Mucosa of descending colon (tissue), 3 donors: ENCODE measurements around the gene ZNF335. TPM values are rescaled to one million over a fixed set of nuclear protein-coding genes. Genes with fewer than 3 reads are reported as not detected.

ENCODE experiments used
- ATAC-seq: fragments of 200-7000 bp; cut with Tn5 transposase; one replicate; pipeline ENCODE4 v1.9.1; 2020; ENCODE audit warnings: mild to moderate bottlenecking, moderate library complexity
- DNase-seq, 3 donors: peaks; one replicate each; pipeline ENCODE4 v3.0.0-alpha.2; 2020
- H3K36me3 ChIP-seq: fragments of 200-600 bp; one replicate; pipeline ENCODE4 v1.8.0; 2021; ENCODE audit warnings: low read depth, mild to moderate bottlenecking
- H3K4me1 ChIP-seq: fragments of 200-600 bp; one replicate; pipeline ENCODE4 v1.8.0; 2021; ENCODE audit warnings: low read depth, mild to moderate bottlenecking
- H3K4me3 ChIP-seq: fragments of 200-600 bp; one replicate; pipeline ENCODE4 v1.8.0; 2021; ENCODE audit warnings: mild to moderate bottlenecking
- H3K9me3 ChIP-seq: fragments of 200-600 bp; one replicate; pipeline ENCODE4 v1.8.0; 2021; ENCODE audit warnings: mild to moderate bottlenecking
- intact Hi-C, 2 donors: fragments of 100-400 bp; cut with DNase I in 1 of 2; cut with micrococcal nuclease in 1 of 2; formaldehyde crosslinking; loops; one replicate each; pipeline versions ENCODE4 v1.11.0 to v1.11.1; 2022; cut with DNase I, micrococcal nuclease
- total RNA-seq, 3 donors: library from RNA; stranded (reverse); fragmentation: NEBNext Ultra II Directional in 2 of 3; extraction: Animal tissue kit (Norgen Biotek cat#: 25700) in 2 of 3; gene quantifications; one replicate each; pipeline versions ENCODE4 v1.2.1 to v1.2.4, GENCODE V29; 2021 to 2023
- TF ChIP-seq, protein P1 (sequence below): fragments of 200-600 bp; IDR thresholded peaks from one replicate; pipeline ENCODE4 v1.8.0; 2022; ENCODE audit warnings: antibody characterized with exemption, mild to moderate bottlenecking
- donor health status: DM: no; HTN: no; CAD: no; lungs with moderate emphysema.
- donor health status: DM: no; HTN: no; CAD: no.
- donor health status: DM: no; HTN: yes; CAD: no.

ZNF335 gene
- total RNA-seq, 3 donors from 2014 or later: 19.1 to 22.7 (median 20.1) TPM

DNA sequence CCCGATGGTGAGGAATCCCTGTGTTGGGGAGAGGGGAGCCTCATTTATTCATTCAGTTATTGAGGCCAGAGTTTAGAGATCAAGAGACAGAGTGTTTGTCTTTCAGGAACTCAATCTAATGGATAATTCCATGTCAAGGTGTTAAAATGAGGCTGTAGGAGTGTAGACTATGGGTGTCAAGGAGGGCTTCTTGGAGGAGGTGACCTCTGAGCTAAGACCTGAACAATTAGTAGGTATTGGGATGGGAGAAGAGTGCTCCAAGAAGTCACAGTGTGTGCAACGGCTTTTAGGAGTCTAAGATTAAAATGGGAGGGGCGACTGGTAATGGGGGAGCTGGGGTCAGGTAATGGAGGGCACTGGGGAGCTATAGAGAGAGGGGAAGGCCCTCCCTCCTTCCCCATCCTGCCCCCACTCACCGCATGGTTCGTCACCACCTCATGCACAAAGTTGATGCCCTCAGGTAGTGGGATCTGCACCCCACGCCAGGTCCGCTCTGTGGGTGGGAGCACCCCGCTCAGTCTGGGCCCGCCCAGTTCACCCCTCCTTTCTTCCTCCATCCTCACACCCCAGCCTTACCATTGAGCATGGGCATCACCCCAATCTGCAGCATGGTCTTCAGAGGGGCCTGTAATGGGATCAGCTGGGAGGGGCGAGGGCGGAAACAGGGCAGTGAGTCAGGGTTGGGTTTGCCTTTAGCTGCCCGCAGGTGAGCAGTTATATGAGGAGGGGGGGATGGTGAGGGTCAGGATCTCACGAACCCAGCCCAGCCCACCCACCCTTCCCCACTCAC is 72.8 kb downstream of the ZNF335 start:
- H3K36me3 ChIP-seq: no peaks in the 10 kb centered on the region
- TF ChIP-seq, protein P1, sequence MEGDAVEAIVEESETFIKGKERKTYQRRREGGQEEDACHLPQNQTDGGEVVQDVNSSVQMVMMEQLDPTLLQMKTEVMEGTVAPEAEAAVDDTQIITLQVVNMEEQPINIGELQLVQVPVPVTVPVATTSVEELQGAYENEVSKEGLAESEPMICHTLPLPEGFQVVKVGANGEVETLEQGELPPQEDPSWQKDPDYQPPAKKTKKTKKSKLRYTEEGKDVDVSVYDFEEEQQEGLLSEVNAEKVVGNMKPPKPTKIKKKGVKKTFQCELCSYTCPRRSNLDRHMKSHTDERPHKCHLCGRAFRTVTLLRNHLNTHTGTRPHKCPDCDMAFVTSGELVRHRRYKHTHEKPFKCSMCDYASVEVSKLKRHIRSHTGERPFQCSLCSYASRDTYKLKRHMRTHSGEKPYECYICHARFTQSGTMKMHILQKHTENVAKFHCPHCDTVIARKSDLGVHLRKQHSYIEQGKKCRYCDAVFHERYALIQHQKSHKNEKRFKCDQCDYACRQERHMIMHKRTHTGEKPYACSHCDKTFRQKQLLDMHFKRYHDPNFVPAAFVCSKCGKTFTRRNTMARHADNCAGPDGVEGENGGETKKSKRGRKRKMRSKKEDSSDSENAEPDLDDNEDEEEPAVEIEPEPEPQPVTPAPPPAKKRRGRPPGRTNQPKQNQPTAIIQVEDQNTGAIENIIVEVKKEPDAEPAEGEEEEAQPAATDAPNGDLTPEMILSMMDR: no peak
- intact Hi-C loops: no loop called here
- DNase-seq (no peak), ATAC-seq (no peak)
- H3K9me3 ChIP-seq: no peaks in the 10 kb centered on the region
- H3K4me3 ChIP-seq: no peak overlapping the region
- H3K4me1 ChIP-seq: peaks cover 3% of the 10 kb centered on the region

Other genes with a start within 250 kb of the ZNF335 start
- gene SPINT4, start 249.9 kb downstream of the ZNF335 start, total RNA-seq: not detected
- 1 to 10 TPM; 3.2 to 7.9 (median 5.1) TPM for gene WFDC3, start 180.3 kb downstream of the ZNF335 start, total RNA-seq
- 10 to 100 TPM; 32.7 to 59.5 (median 36.3) TPM for gene DNTTIP1, start 180.2 kb downstream of the ZNF335 start, total RNA-seq
- 10 to 100 TPM in 1 of 3 donors, 1 to 10 TPM in 2; 4.7 to 41.1 (median 8.7) TPM for gene UBE2C, start 159.6 kb downstream of the ZNF335 start, total RNA-seq
- 1 to 10 TPM; 2.1 to 5.4 (median 3.1) TPM for gene TNNC2, start 144.9 kb downstream of the ZNF335 start, total RNA-seq
- gene SNX21, start 138.4 kb downstream of the ZNF335 start, total RNA-seq: 10 to 100 TPM; 13.8 to 31.5 (median 14.0) TPM
- gene ACOT8, start 114.8 kb downstream of the ZNF335 start, total RNA-seq: 10 to 100 TPM; 31.1 to 61.0 (median 32.9) TPM
- gene ZSWIM3, start 114.6 kb downstream of the ZNF335 start, total RNA-seq: 1 to 10 TPM; 3.3 to 7.4 (median 5.7) TPM
- 10 to 100 TPM; 11.3 to 12.6 (median 12.4) TPM for gene ZSWIM1, start 91.0 kb downstream of the ZNF335 start, total RNA-seq
- gene SPATA25, start 84.6 kb downstream of the ZNF335 start, total RNA-seq: 1 to 10 TPM; 3.9 to 6.0 (median 4.1) TPM
- gene NEURL2, start 81.0 kb downstream of the ZNF335 start, total RNA-seq: 1 to 10 TPM; 4.2 to 9.1 (median 8.5) TPM
- gene CTSA, start 80.9 kb downstream of the ZNF335 start, total RNA-seq: 100 to 1,000 TPM; 292 to 542 (median 436) TPM
- gene PLTP, start 60.0 kb downstream of the ZNF335 start, total RNA-seq: 100 to 1,000 TPM in 2 of 3 donors, 10 to 100 TPM in 1; 15.0 to 141 (median 111) TPM
- 10 to 100 TPM; 29.2 to 37.8 (median 35.1) TPM for gene PCIF1, start 37.5 kb downstream of the ZNF335 start, total RNA-seq
- gene MMP9, start 36.7 kb upstream of the ZNF335 start, total RNA-seq: 1 to 10 TPM in 2 of 3 donors, under 1 TPM in 1; 0.52 to 6.7 (median 1.2) TPM
- 1 to 10 TPM in 1 of 3 donors, not detected in 2; 2.5 TPM for gene SLC12A5, start 57.0 kb upstream of the ZNF335 start, total RNA-seq
- gene NCOA5, start 117.8 kb upstream of the ZNF335 start, total RNA-seq: 10 to 100 TPM; 23.7 to 36.6 (median 24.2) TPM
- 1 to 10 TPM; 2.8 to 10.0 (median 6.0) TPM for gene CD40, start 146.1 kb upstream of the ZNF335 start, total RNA-seq